Smooth muscle cell (in vitro differentiated cells): ENCODE measurements around the gene PDGFA. TPM values are rescaled to one million over a fixed set of nuclear protein-coding genes. Genes with fewer than 3 reads are reported as not detected.

Experiments
- DNase-seq: peaks from one replicate; lab custom pipeline; 2025; ENCODE audit not compliant: unreplicated experiment; lab: John Stamatoyannopoulos, UW
- H2AFZ ChIP-seq: fragments of 200-600 bp; sonication (generic); 2 replicates; pipeline ENCODE4 v1.6.0; 2016; ENCODE audit warnings: antibody characterized with exemption, low read depth, mild to moderate bottlenecking
- H3F3A ChIP-seq: fragments of 200-600 bp; sonication (generic); 2 replicates; pipeline ENCODE4 v1.6.0; 2017; ENCODE audit warnings: antibody characterized with exemption, low read depth
- H3K27ac ChIP-seq: fragments of 200-600 bp; sonication (generic); 2 replicates; pipeline ENCODE4 v1.5.1; 2016; ENCODE audit warnings: low read depth, mild to moderate bottlenecking
- H3K27me3 ChIP-seq: fragments of 200-600 bp; sonication (generic); 2 replicates; pipeline ENCODE4 v1.6.1; 2016; ENCODE audit warnings: low read depth, mild to moderate bottlenecking
- H3K36me3 ChIP-seq: fragments of 200-600 bp; sonication (generic); 2 replicates; pipeline ENCODE4 v1.5.1; 2016; ENCODE audit warnings: low read depth
- H3K4me1 ChIP-seq: fragments of 200-600 bp; sonication (generic); 2 replicates; pipeline ENCODE4 v1.5.1; 2016; ENCODE audit warnings: low read depth
- H3K4me2 ChIP-seq: fragments of 200-600 bp; sonication (generic); 2 replicates; pipeline ENCODE4 v1.6.0; 2016; ENCODE audit warnings: mild to moderate bottlenecking
- H3K4me3 ChIP-seq: fragments of 200-600 bp; sonication (generic); 2 replicates; pipeline ENCODE4 v1.5.1; 2016; ENCODE audit warnings: mild to moderate bottlenecking
- H3K79me2 ChIP-seq: fragments of 200-600 bp; sonication (generic); 2 replicates; pipeline ENCODE4 v1.6.0; 2016; ENCODE audit warnings: low read depth, mild to moderate bottlenecking
- H3K9ac ChIP-seq: fragments of 200-600 bp; sonication (generic); 2 replicates; pipeline ENCODE4 v1.6.0; 2016; ENCODE audit warnings: low read depth
- H3K9me3 ChIP-seq: fragments of 200-600 bp; sonication (generic); replicated peaks from 2 replicates; pipeline ENCODE4 v1.5.1; 2016; ENCODE audit warnings: low read depth
- H4K20me1 ChIP-seq: fragments of 200-600 bp; sonication (generic); 2 replicates; pipeline ENCODE4 v1.6.0; 2016; ENCODE audit warnings: low read depth
- WGBS: methylation state at CpG from one replicate; pipeline ENCODE4 v1.1.7; 2016; ENCODE audit warnings: low lambda C conversion rate; 5-methylcytosine and 5-hydroxymethylcytosine counted together
- polyA plus RNA-seq: library from polyadenylated mRNA; unstranded; fragments of >200 nt; fragmentation: Nextera tagmentation; extraction: Ambion mirVana; gene quantifications from 2 replicates; pipeline ENCODE4 v1.2.1, GENCODE V29; 2016
- total RNA-seq: library from RNA; depleted of rRNA; stranded (reverse); fragments of >200 nt; gene quantifications from 2 replicates; pipeline ENCODE4 v1.2.3, GENCODE V29; 2014
- TF ChIP-seq, protein P1 (sequence below): fragments of 200-600 bp; sonication (generic); IDR thresholded peaks from 2 replicates; pipeline ENCODE4 v1.5.1; 2017; ENCODE audit warnings: borderline replicate concordance, mild to moderate bottlenecking, antibody characterized with exemption; ENCODE audit not compliant: insufficient read depth, poor library complexity, severe bottlenecking

The PDGFA gene
- total and polyA plus RNA-seq, 2 experiments from 2014 or later: 32.0 to 68.1 TPM

DNA sequence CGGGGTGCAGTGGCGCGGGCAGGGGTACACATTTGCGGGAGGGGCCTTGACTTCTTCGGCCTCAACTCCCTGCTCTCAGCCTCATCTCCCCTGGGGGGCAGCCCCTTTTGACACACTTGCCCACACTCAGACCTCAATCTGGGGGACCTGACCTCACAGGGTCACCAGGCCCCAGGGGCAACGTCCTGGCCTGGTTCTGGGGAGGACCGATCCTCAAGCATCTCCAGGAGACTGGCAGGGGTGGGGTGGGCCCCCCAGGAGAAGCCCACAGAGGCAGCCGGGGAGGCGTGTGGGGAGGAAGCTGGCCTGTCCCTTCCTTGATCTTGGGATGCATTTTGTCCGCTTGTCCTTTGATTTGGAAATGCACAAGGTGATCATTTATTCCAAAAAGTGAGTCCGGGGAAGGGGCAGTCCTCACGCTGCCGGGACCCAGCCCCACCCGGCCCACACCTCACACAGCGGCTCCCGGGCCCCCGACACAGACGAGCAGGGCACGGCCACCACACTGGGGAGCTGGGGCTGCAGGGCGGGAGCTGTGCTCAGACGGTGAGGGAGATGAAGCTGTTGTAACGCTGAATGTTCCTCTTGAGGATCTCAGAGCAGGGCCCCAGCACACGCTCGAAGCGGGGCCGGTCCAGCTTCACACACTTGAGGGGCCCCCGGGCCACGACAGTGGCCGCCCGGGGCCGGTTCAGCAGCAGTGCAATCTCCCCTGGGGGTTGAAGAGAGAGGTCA, 30.4 kb upstream of the PDGFA start:
- no peaks in the 10 kb centered on the region for H3K9me3 ChIP-seq
- H2AFZ ChIP-seq: no peak overlapping the region
- TF ChIP-seq, protein P1, sequence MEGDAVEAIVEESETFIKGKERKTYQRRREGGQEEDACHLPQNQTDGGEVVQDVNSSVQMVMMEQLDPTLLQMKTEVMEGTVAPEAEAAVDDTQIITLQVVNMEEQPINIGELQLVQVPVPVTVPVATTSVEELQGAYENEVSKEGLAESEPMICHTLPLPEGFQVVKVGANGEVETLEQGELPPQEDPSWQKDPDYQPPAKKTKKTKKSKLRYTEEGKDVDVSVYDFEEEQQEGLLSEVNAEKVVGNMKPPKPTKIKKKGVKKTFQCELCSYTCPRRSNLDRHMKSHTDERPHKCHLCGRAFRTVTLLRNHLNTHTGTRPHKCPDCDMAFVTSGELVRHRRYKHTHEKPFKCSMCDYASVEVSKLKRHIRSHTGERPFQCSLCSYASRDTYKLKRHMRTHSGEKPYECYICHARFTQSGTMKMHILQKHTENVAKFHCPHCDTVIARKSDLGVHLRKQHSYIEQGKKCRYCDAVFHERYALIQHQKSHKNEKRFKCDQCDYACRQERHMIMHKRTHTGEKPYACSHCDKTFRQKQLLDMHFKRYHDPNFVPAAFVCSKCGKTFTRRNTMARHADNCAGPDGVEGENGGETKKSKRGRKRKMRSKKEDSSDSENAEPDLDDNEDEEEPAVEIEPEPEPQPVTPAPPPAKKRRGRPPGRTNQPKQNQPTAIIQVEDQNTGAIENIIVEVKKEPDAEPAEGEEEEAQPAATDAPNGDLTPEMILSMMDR: no peak
- no peak overlapping the region for H3K4me3 ChIP-seq
- H3K27ac ChIP-seq: no peak overlapping the region
- no peaks in the 10 kb centered on the region for H3K4me1 ChIP-seq
- peaks cover 13% of the 10 kb centered on the region for H3F3A ChIP-seq
- H3K79me2 ChIP-seq: no peaks in the 10 kb centered on the region
- no peaks in the 10 kb centered on the region for H3K36me3 ChIP-seq
- DNase-seq: no peak
- H3K27me3 ChIP-seq: no peaks in the 10 kb centered on the region
- no peak overlapping the region for H3K9ac ChIP-seq
- H3K4me2 ChIP-seq: no peak overlapping the region
- 98% methylated on average over 9 of the region's 31 CpGs for WGBS
- H4K20me1 ChIP-seq: no peaks in the 10 kb centered on the region

DNA sequence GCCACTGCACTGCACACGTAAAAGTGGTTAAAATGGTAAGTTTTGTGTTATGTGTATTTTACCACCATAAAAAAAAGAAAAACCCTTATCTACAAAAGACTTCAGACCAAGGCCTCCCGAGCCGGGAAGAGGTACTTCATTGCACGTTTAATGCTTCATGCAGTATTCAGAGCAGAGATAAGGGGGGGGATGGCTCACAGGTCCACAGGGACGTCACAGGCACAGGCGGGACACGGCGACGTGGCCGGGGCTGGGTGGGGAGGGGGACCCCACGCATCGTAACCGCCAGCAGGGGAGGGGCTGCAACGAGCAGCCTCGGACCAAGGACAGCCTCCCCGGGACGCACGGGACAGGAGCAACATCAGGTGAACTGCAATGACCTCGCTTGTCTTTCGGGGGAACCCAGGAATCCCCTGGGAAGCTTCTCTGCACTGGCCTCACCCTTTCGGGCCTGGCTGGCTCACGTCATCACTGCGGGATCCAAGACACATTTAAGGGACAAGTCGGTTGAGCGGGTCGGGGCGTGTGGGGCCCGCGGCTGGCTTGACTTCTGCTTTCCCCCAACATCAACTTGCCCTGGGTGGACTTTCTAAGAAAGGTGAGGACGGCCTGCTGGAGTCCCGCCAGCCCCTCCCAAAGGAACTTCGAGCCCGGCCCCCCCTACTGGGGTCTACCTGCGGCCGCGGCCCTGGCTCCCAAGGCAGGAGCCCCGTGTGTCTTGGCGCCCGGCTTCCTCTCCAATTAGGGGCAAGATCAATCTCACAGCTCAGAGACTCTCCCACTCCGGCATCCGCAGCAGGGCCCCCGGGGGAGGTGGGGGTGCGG, 29.6 kb upstream of the PDGFA start:
- Histone ChIP-seq H3K4me3 (no peak overlapping the region), H3K27me3 (no peaks in the 10 kb centered on the region), H4K20me1 (no peaks in the 10 kb centered on the region), H3K9ac (no peak overlapping the region), H3F3A (peaks cover 17% of the 10 kb centered on the region), H3K36me3 (no peaks in the 10 kb centered on the region), H3K4me2 (no peak overlapping the region), H2AFZ (no peak overlapping the region), H3K27ac (no peak overlapping the region), H3K4me1 (no peaks in the 10 kb centered on the region), H3K9me3 (no peaks in the 10 kb centered on the region), H3K79me2 (no peaks in the 10 kb centered on the region)
- DNase-seq: no peak
- WGBS: 95% methylated on average over 36 of the region's 43 CpGs
- TF ChIP-seq, protein P1: no peak

DNA sequence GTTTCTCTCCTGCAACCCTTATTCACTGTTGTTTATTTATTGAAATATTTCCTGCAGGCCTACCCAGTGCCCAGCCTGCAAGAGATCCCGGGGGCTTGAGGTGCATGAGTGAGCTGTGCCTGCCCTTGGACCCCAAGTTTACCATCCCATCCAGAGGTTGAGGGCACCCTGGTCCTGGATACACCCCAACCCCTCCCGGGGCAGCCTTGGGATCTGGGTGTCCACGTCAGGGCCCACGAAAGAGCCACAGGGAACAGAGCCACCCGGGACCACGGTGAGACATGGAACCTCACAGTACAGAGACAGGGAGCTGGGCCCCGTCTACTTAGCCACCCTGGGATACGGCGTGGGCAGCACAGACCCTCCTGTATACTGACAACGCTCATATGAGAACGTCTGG, 28.8 kb upstream of the PDGFA start:
- H3K36me3 ChIP-seq: no peaks in the 10 kb centered on the region

More for the DNA sequence above, 28.8 kb upstream of the PDGFA start:
- DNase-seq: no peak
- H3K4me2 ChIP-seq: no peak overlapping the region
- no peaks in the 10 kb centered on the region for H3K4me1 ChIP-seq
- H3K9ac ChIP-seq: no peak overlapping the region
- no peaks in the 10 kb centered on the region for H3K79me2 ChIP-seq
- H3K27me3 ChIP-seq: no peaks in the 10 kb centered on the region
- WGBS: 94% methylated on average over 11 of the region's 11 CpGs
- H3K9me3 ChIP-seq: no peaks in the 10 kb centered on the region
- no peaks in the 10 kb centered on the region for H4K20me1 ChIP-seq
- TF ChIP-seq, protein P1: no peak
- no peak overlapping the region for H3K4me3 ChIP-seq
- no peak overlapping the region for H3K27ac ChIP-seq
- peaks cover 24% of the 10 kb centered on the region for H3F3A ChIP-seq
- H2AFZ ChIP-seq: no peak overlapping the region
